ENCODE data around the gene SCD5.

DNA sequence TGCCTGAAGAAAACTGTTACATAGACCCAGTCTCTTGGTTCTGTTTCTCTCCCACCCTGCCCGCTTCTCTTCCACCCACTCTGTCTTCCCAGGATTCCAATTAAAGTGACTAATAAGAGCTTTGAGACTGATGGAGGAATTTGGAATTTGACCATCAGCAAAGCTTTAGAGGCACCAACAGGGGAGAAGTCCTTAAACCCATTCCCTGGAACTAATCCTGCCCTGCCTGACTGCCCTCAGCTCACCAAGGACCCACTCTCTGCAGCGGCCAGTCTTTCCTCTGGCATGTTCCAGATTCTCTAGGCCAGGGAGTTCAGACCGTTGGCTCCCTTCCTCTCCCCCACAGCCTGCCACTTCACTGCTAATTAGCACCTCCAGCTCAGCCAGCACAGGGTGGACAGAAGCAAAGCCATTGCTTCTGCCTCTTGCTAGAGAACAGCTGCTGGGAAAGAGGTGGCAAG is 23.9 kb downstream of the SCD5 start:
- TF ChIP-seq, protein P1, sequence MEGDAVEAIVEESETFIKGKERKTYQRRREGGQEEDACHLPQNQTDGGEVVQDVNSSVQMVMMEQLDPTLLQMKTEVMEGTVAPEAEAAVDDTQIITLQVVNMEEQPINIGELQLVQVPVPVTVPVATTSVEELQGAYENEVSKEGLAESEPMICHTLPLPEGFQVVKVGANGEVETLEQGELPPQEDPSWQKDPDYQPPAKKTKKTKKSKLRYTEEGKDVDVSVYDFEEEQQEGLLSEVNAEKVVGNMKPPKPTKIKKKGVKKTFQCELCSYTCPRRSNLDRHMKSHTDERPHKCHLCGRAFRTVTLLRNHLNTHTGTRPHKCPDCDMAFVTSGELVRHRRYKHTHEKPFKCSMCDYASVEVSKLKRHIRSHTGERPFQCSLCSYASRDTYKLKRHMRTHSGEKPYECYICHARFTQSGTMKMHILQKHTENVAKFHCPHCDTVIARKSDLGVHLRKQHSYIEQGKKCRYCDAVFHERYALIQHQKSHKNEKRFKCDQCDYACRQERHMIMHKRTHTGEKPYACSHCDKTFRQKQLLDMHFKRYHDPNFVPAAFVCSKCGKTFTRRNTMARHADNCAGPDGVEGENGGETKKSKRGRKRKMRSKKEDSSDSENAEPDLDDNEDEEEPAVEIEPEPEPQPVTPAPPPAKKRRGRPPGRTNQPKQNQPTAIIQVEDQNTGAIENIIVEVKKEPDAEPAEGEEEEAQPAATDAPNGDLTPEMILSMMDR (IDR thresholded peaks at IDR 0.05; ENCODE audit: insufficient read depth, low read depth, low read length) = no peak
- no peak for TF ChIP-seq EZH2 (IDR thresholded peaks at IDR 0.05; ENCODE audit: insufficient read depth, low read length)

Data from astrocyte (in vitro differentiated cells and primary cell).